Liver (tissue), 9 donors: ENCODE measurements around the gene COX5B. TPM values are rescaled to one million over a fixed set of nuclear protein-coding genes. Genes with fewer than 3 reads are reported as not detected.
A peak's percentile ranks its signal among the peaks of the same experiment; 100 is the strongest.

ENCODE experiments used
- DNase-seq: peaks from one replicate; pipeline ENCODE4 v3.0.0-alpha.2; 2017; ENCODE audit warnings: low spot score
- H3K27ac ChIP-seq, 2 donors: one replicate each; pipeline ENCODE4 v1.7.0; 2013; ENCODE audit warnings: inconsistent platforms in 2 of 2, low read length in 2 of 2, control low read depth in 1 of 2, low read depth in 1 of 2, mild to moderate bottlenecking in 1 of 2
- H3K27me3 ChIP-seq, 4 donors: one replicate each; pipeline versions ENCODE4 v1.6.1 to v1.7.0; 2013; ENCODE audit warnings: low read length in 3 of 4, inconsistent platforms in 1 of 4, mild to moderate bottlenecking in 1 of 4, moderate library complexity in 1 of 4; ENCODE audit not compliant: control insufficient read depth in 4 of 4, insufficient read depth in 4 of 4
- H3K36me3 ChIP-seq, 4 donors: one replicate each; pipeline versions ENCODE4 v1.6.1 to v1.7.0; 2013; ENCODE audit warnings: low read length in 3 of 4, mild to moderate bottlenecking in 3 of 4, low read depth in 1 of 4, moderate library complexity in 1 of 4; ENCODE audit not compliant: control insufficient read depth in 4 of 4, insufficient read depth in 3 of 4
- H3K4me1 ChIP-seq, 4 donors: one replicate each; pipeline versions ENCODE4 v1.6.1 to v1.7.0; 2013; ENCODE audit warnings: low read length in 3 of 4, mild to moderate bottlenecking in 3 of 4, moderate library complexity in 1 of 4; ENCODE audit not compliant: control insufficient read depth in 4 of 4, insufficient read depth in 4 of 4
- H3K4me3 ChIP-seq, 3 donors: one replicate each; pipeline versions ENCODE4 v1.6.1 to v1.7.0; 2013; ENCODE audit warnings: low read length in 3 of 3, control low read depth in 1 of 3, low read depth in 1 of 3, mild to moderate bottlenecking in 1 of 3
- H3K9ac ChIP-seq, 2 donors: one replicate each; pipeline ENCODE4 v1.7.0; 2013; ENCODE audit warnings: low read length in 2 of 2, mild to moderate bottlenecking in 2 of 2, moderate library complexity in 2 of 2, control low read depth in 1 of 2, low read depth in 1 of 2
- H3K9me3 ChIP-seq, 4 donors: one replicate each; pipeline versions ENCODE4 v1.6.1 to v1.7.0; 2013; ENCODE audit warnings: low read length in 3 of 4; ENCODE audit not compliant: control insufficient read depth in 4 of 4
- EGR1 ChIP-seq, 2 donors: IDR thresholded peaks; 2 replicates each; pipeline ENCODE4 v1.6.1; 2016 to 2018; ENCODE audit warnings: antibody characterized with exemption in 2 of 2, low read depth in 2 of 2
- FOXA1 ChIP-seq: IDR thresholded peaks from 2 replicates; pipeline ENCODE4 v1.6.1; 2016; ENCODE audit warnings: antibody characterized with exemption
- FOXA2 ChIP-seq: IDR thresholded peaks from 2 replicates; pipeline ENCODE4 v1.6.1; 2016; ENCODE audit warnings: antibody characterized with exemption
- GABPA ChIP-seq, 2 donors: IDR thresholded peaks in 1 of 2; conservative IDR thresholded peaks in 1 of 2; 2 replicates each; pipeline ENCODE4 v1.6.1; 2016; ENCODE audit warnings: antibody characterized with exemption in 2 of 2, mild to moderate bottlenecking in 1 of 2, moderate library complexity in 1 of 2
- HNF4A ChIP-seq, 2 donors: conservative IDR thresholded peaks; 2 replicates each; pipeline ENCODE4 v1.6.1; 2016; ENCODE audit warnings: antibody characterized with exemption in 2 of 2, mild to moderate bottlenecking in 2 of 2
- JUND ChIP-seq, 2 donors: IDR thresholded peaks; 2 replicates each; pipeline ENCODE4 v1.6.1; 2016; ENCODE audit warnings: antibody characterized with exemption in 2 of 2
- NR2F2 ChIP-seq: IDR thresholded peaks from 2 replicates; pipeline ENCODE4 v1.6.1; 2016; ENCODE audit warnings: antibody characterized with exemption
- RAD21 ChIP-seq, 2 donors: IDR thresholded peaks; 2 replicates each; pipeline ENCODE4 v1.6.1; 2016; ENCODE audit warnings: antibody characterized with exemption in 2 of 2, mild to moderate bottlenecking in 2 of 2
- REST ChIP-seq: IDR thresholded peaks from 2 replicates; pipeline ENCODE4 v1.6.1; 2016; ENCODE audit warnings: antibody characterized with exemption, mild to moderate bottlenecking
- RXRA ChIP-seq, 2 donors: IDR thresholded peaks; 2 replicates each; pipeline ENCODE4 v1.6.1; 2017 to 2018; ENCODE audit warnings: antibody characterized with exemption in 2 of 2, mild to moderate bottlenecking in 1 of 2
- TAF1 ChIP-seq: conservative IDR thresholded peaks from 2 replicates; pipeline ENCODE4 v1.6.1; 2016; ENCODE audit warnings: antibody characterized with exemption, mild to moderate bottlenecking
- ZBTB33 ChIP-seq: IDR thresholded peaks from 2 replicates; pipeline ENCODE4 v1.6.1; 2016; ENCODE audit warnings: antibody characterized with exemption
- WGBS: extraction: QIAGEN DNeasy Blood & Tissue Kit; methylation state at CpG from one replicate; pipeline ENCODE4 v1.1.7; 2013; 5-methylcytosine and 5-hydroxymethylcytosine counted together
- polyA plus RNA-seq, 2 donors: library from polyadenylated mRNA; stranded (reverse) in 1 of 2; unstranded in 1 of 2; fragments of 200-250 nt in 1 of 2; fragments of >200 nt in 1 of 2; fragmentation: Nextera tagmentation in 1 of 2; extraction: Ambion mirVana in 1 of 2; gene quantifications; one replicate each; pipeline versions ENCODE4 v1.2.1 to v1.2.3, GENCODE V29; 2013 to 2015
- total RNA-seq, 2 donors: library from RNA; depleted of rRNA; stranded (reverse); fragments of >200 nt; gene quantifications; one replicate each; pipeline ENCODE4 v1.2.3, GENCODE V29; 2014
- TF ChIP-seq, protein P1 (sequence below): IDR thresholded peaks from 2 replicates; pipeline ENCODE4 v1.6.1; 2016; ENCODE audit warnings: antibody characterized with exemption
- TF ChIP-seq, protein P2 (sequence below): fragments of 150-350 bp; IDR thresholded peaks from 2 replicates; pipeline ENCODE4 v1.5.1; 2017; ENCODE audit warnings: improper control_type of control experiment, low read depth, low read length; ENCODE audit not compliant: missing input control
- donor health status: healthy.
- donor health status: healthy.
- donor health status: healthy.
- donor health status: healthy.
- donor health status: healthy.

Gene COX5B
- total and polyA plus RNA-seq, 4 donors = 103 to 423 (median 264) TPM

DNA sequence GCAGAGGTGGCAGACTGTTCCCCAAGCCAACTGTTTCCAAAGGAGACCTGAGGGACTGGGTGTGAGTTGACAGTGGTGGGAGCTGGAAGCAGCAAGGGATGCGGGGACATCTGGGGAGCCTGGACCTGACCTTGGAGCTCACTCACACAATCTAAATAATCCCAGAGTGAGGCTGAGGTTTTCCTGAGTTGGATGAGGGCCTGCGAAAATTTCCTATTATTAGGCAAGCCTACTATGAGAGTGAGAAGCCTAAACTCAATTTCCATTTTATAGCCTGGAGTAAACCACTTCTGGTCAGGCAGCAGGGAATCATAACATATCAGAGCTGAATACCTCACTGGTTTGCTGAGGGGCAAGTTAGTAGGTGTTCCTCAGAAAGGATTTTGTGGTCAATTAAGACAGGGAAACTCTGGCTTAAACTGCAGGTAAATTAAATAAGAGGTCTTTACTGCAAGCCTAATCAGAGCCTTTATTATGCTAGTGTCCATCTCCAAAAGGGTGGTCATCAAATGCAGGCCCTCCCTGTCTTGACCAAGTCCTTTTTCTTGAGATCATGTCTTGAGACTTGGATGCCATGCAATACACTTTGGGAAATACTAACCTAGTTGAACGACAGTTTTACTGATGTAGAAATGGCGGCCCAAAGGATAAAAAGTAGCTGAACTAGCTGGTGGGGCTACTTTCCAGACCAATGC lies 1.7 kb upstream of the COX5B start (continued):
- no peak for TF ChIP-seq REST
- TF ChIP-seq, protein P1, sequence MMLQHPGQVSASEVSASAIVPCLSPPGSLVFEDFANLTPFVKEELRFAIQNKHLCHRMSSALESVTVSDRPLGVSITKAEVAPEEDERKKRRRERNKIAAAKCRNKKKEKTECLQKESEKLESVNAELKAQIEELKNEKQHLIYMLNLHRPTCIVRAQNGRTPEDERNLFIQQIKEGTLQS = no peak

- 12% methylated on average over 19 of the region's 19 CpGs for WGBS
- TF ChIP-seq RXRA (IDR thresholded peaks at IDR 0.05) (no peak), TAF1 (no peak)
- TF ChIP-seq, protein P2, sequence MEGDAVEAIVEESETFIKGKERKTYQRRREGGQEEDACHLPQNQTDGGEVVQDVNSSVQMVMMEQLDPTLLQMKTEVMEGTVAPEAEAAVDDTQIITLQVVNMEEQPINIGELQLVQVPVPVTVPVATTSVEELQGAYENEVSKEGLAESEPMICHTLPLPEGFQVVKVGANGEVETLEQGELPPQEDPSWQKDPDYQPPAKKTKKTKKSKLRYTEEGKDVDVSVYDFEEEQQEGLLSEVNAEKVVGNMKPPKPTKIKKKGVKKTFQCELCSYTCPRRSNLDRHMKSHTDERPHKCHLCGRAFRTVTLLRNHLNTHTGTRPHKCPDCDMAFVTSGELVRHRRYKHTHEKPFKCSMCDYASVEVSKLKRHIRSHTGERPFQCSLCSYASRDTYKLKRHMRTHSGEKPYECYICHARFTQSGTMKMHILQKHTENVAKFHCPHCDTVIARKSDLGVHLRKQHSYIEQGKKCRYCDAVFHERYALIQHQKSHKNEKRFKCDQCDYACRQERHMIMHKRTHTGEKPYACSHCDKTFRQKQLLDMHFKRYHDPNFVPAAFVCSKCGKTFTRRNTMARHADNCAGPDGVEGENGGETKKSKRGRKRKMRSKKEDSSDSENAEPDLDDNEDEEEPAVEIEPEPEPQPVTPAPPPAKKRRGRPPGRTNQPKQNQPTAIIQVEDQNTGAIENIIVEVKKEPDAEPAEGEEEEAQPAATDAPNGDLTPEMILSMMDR = no peak
- Histone ChIP-seq H3K9ac (peak overlapping the region; percentile 91 to 96), H3K36me3 (peaks cover 0 to 27% (median 19%) of the 10 kb centered on the region in 4 donors), H3K9me3 (no peaks in the 10 kb centered on the region), H3K27me3 (no peaks in the 10 kb centered on the region), H3K4me1 (peaks cover 3 to 16% (median 13%) of the 10 kb centered on the region in 4 donors), H3K27ac (peak overlapping the region; percentile 97 to 99), H3K4me3 (peak overlapping the region; percentile 43 to 90 (median 62))
- DNase-seq = no peak
Measured at GRCh38 chr2:97645112-97645694, 659 bp upstream of the COX5B start.

GRCh38 chr2:97646977-97647376 lies 1.1 kb downstream of the COX5B start:
- Histone ChIP-seq H3K9ac (peak overlapping the region in 1 of 2 donors; percentile 9), H3K27ac (no peak overlapping the region), H3K9me3 (no peaks in the 10 kb centered on the region), H3K27me3 (no peaks in the 10 kb centered on the region), H3K36me3 (peaks cover 0 to 29% (median 20%) of the 10 kb centered on the region in 4 donors), H3K4me1 (peaks cover 3 to 16% (median 13%) of the 10 kb centered on the region in 4 donors), H3K4me3 (peak overlapping the region in 2 of 3 donors; percentile 96 to 99)
- no peak for TF ChIP-seq EGR1 (IDR thresholded peaks at IDR 0.05; ENCODE audit: low read depth in 2 of 2)
- TF ChIP-seq, protein P2 = no peak
- TF ChIP-seq TAF1 = no peak
- TF ChIP-seq JUND (IDR thresholded peaks at IDR 0.05) = no peak
- TF ChIP-seq GABPA (IDR thresholded peaks at IDR 0.05 in 1 of 2, conservative IDR thresholded peaks at IDR 0.05 in 1 of 2) = no peak
- no peak for TF ChIP-seq FOXA2
- TF ChIP-seq NR2F2 = no peak
- TF ChIP-seq ZBTB33 = no peak
- TF ChIP-seq RXRA (IDR thresholded peaks at IDR 0.05) = no peak
- no peak for TF ChIP-seq FOXA1
- no peak for TF ChIP-seq HNF4A (conservative IDR thresholded peaks at IDR 0.05)
- no peak for TF ChIP-seq RAD21 (IDR thresholded peaks at IDR 0.05)
- no peak for TF ChIP-seq REST
- 87% methylated on average over 4 of the region's 4 CpGs for WGBS
- no peak for DNase-seq
